Activated effector memory CD4-positive, alpha-beta T cell treated with anti-CD3 and anti-CD28 coated beads, Interleukin-2, amount 50 U/mL, for 16 hours (primary cell): Measurements from ENCODE around the gene OR14I1.
"Not testable (repeated sequence)": the region's sequence is repeated elsewhere in the genome, so short reads cannot be mapped to it uniquely, and the experiment has no call there.

ENCODE experiments used
- DNase-seq: peaks from one replicate; pipeline ENCODE4 v3.0.0-alpha.2; 2020

Gene OR14I1

DNA sequence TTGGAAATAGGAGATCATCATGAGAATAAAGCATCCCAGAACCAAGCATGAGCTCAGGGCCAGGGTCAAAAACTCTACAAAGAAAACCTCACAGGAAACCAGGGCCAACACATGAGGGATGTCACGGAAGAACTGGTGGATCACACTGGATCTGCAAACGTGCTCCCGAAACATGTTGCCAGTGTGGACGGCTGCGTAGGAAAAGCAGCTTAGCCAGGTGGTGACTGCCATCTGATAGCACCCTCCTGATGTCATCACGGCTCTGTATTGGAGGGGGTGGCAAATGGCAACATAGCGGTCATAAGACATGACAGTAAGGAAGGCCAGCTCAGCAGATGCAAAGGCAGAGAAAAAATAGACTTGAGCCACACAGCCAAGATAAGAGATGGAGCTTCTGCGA is 20.9 kb downstream of the OR14I1 start:
- no peak for DNase-seq

DNA sequence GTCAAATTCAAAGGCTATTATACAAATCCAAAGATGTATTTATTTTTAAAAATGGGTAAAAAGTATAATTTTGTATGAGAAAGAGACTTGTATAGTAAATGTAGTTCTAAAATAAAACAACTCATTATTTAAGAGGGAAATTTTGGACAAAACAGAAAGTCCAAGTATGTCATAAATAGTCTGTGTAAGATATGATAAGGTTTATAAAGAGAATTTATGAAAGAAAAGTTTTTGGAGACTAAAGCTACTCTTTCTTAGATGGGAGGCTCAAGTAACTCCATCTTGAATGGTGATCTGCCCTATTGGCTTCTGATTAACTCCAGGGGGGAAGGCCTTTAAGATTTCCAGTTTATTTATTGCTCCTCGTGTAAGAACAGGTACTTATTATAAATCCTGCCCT is 32.6 kb downstream of the OR14I1 start:
- DNase-seq, result no peak

DNA sequence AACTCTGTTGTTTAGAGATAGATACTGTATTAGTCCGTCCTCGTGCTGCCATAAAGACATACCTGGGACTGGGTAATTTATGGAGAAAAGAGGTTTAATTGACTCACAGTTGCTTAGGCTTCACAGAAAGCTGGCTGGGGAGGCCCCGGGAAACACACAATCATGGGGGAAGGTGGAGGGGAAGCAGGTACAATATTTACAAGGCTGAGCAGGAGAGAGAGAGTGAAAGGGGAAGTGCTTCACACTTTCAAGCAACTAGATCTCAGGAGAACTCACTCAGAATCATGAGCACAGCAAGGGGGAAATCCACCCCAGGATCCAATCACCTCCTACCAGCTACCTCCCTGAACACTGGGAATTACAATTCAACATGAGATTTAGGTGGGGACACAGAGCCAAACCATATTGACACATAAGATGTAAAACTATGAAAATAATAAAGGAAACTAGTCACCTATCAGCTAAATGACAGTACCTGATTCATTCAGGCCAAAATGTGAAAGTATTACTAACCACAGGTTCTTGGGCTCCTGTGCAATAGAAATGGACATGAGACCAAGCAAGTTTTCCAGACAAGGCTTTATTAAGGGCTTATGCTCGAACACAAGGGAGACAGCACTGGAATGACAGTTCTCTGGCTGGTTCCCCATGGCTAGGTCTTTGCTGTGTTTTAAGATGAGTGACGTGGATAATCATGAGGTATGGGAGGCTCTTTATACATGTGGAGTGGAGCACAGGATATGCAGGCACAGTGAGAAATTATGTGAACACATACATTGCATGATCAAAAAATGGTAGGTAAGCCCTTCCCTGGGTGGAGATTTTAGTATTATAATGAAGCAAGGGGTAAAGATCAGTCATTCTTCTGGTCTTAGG is 38.9 kb downstream of the OR14I1 start:
- not testable (repeated sequence) for DNase-seq

DNA sequence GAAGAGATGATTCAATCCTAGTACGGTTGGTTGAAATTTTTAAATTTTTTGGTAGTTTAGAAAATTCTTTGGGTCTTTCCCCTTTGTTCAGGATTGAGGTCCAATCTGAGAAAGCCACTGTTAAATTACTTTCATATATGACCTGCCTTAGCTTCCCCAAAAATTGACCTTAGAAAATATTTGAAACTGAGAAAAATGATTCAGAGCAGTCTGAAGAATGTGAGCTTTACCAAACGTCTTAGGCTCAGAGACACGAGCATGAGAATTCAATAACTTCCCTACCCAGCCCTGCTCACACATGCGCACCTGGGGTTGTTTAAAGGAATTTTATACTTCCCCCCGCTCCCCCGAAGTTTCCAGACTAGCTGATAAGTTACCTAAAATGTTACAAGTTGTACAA is 45.8 kb downstream of the OR14I1 start:
- not testable (repeated sequence) for DNase-seq

GRCh38 chr1:248655354-248655753 is 47.2 kb downstream of the OR14I1 start, which contains the start of gene OR2T27:
Gene OR2T27, minus strand, starts transcription at chr1:248655528. Its CDS starts 4,644 bp downstream, at chr1:248650884.
- not testable (repeated sequence) for DNase-seq
